Activated CD8-positive, alpha-beta memory T cell treated with anti-CD3 and anti-CD28 coated beads, Interleukin-2, amount 10 ng/mL, durations not matched to agents 7 days and 5 days (primary cell): ENCODE measurements around the gene KLHL15. TPM values are rescaled to one million over a fixed set of nuclear protein-coding genes. Genes with fewer than 3 reads are reported as not detected.

Source experiments
- total RNA-seq, 2 experiments: library from RNA; stranded (reverse); gene quantifications; one replicate each; pipeline ENCODE4 v1.2.3, GENCODE V29; 2021

The KLHL15 gene
- total RNA-seq, 2 experiments from 2014 or later = 9.5 to 11.5 TPM

Other genes with a start within 250 kb of the KLHL15 start
- 100 to 1,000 TPM in 1 of 2 experiments, 10 to 100 TPM in 1; 96.1 to 204 TPM for gene SAT1, start 244.0 kb downstream of the KLHL15 start, total RNA-seq
- gene APOO, start 119.2 kb downstream of the KLHL15 start, total RNA-seq = 10 to 100 TPM; 27.1 to 27.5 TPM
- gene CXorf58, start 119.2 kb downstream of the KLHL15 start, total RNA-seq = under 1 TPM in 1 of 2 experiments, not detected in 1; 0.20 TPM
- 100 to 1,000 TPM; 179 to 204 TPM for gene EIF2S3, start 27.8 kb upstream of the KLHL15 start, total RNA-seq
- gene ZFX, start 122.5 kb upstream of the KLHL15 start, total RNA-seq = 10 to 100 TPM; 41.9 to 44.5 TPM